ENCODE data around the gene TNP2. TPM values are rescaled to one million over a fixed set of nuclear protein-coding genes. Genes with fewer than 3 reads are reported as not detected.

The TNP2 gene
- polyA plus RNA-seq, 1 of the 3 experiments (the other 2 are of a cell fraction): not detected

DNA sequence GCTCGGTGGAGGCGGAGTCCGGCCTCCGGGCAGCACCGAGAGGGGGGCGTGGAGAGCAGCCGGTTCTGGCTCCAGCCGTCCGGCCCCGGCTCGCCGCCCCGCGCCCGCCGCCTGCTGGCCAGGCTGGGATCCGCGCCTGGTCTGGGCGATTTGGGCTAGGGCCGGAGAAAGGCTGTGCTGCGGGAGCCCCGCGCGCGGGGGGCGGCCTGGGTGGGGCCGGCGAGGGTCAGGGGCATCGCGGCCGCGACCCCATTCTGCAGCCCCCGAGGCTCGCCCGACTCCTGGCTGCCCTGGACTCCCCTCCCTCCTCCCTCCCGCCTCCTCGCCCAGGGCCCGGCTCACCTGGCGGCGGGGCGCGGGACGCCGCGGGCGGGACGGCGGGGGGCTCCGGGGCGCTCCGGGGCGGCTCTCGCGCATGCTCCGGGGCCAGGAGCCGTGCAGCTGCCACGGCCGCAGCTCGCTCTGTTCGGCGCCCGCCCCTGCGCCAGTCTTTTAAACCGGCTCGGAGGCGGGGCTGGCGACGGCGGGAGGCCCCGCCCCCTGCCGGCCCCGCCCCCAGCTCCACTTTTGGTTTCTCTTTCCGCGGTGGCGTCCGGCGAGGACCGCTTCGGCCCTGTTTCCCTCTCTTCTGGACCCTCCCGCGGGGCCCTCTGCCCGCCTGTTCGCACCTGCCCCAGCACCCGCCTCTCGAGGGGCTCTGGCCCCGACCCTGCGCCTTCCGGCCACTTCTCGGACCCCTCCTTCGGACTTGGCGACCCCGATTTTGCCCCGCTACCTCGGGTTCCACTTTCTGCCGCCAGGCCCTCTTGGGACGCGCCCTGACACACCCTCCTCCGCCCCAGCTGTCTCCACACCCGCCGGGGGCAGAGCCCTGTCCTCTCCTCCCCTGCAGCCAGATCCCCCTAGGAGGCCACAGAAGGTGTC lies 13.1 kb downstream of the TNP2 start, which contains the start of gene SOCS1 (continued):
- TF ChIP-seq SMC3 (IDR thresholded peaks at IDR 0.05; ENCODE audit: low read depth, low read length): peak; percentile 88
- TF ChIP-seq FOSL2 (IDR thresholded peaks at IDR 0.05; ENCODE audit: borderline replicate concordance, low read depth): no peak
- peak; percentile 95; the same call in 1 of the 2 replicates for TF ChIP-seq TAF1 (IDR thresholded peaks at IDR 0.05; ENCODE audit: borderline replicate concordance, low read depth, low read length)
- no peak for TF ChIP-seq RFX5 (IDR thresholded peaks at IDR 0.05; ENCODE audit: low read length)
- peak; percentile 54; the same call in 1 of the 2 replicates for TF ChIP-seq YY1 (IDR thresholded peaks at IDR 0.05; ENCODE audit: low read depth)
- TF ChIP-seq, protein P1, sequence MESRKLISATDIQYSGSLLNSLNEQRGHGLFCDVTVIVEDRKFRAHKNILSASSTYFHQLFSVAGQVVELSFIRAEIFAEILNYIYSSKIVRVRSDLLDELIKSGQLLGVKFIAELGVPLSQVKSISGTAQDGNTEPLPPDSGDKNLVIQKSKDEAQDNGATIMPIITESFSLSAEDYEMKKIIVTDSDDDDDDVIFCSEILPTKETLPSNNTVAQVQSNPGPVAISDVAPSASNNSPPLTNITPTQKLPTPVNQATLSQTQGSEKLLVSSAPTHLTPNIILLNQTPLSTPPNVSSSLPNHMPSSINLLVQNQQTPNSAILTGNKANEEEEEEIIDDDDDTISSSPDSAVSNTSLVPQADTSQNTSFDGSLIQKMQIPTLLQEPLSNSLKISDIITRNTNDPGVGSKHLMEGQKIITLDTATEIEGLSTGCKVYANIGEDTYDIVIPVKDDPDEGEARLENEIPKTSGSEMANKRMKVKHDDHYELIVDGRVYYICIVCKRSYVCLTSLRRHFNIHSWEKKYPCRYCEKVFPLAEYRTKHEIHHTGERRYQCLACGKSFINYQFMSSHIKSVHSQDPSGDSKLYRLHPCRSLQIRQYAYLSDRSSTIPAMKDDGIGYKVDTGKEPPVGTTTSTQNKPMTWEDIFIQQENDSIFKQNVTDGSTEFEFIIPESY (IDR thresholded peaks at IDR 0.05; ENCODE audit: borderline replicate concordance, low read depth): no peak
- no peak for TF ChIP-seq GATA2 (CRISPR knock-in tag; IDR thresholded peaks at IDR 0.05)
- peak; percentile 41; the same call in 1 of the 2 replicates for TF ChIP-seq RCOR1 (IDR thresholded peaks at IDR 0.05; ENCODE audit: low read length)
- TF ChIP-seq, protein P2, sequence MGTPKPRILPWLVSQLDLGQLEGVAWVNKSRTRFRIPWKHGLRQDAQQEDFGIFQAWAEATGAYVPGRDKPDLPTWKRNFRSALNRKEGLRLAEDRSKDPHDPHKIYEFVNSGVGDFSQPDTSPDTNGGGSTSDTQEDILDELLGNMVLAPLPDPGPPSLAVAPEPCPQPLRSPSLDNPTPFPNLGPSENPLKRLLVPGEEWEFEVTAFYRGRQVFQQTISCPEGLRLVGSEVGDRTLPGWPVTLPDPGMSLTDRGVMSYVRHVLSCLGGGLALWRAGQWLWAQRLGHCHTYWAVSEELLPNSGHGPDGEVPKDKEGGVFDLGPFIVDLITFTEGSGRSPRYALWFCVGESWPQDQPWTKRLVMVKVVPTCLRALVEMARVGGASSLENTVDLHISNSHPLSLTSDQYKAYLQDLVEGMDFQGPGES (IDR thresholded peaks at IDR 0.05; ENCODE audit: low read depth, low read length): no peak
- TF ChIP-seq FOXM1 (IDR thresholded peaks at IDR 0.05; ENCODE audit: low read depth): no peak
- no peak for TF ChIP-seq MEF2A (IDR thresholded peaks at IDR 0.05; ENCODE audit: borderline replicate concordance, low read depth)
- 0 out of 2 replicates have a peak, but pooled peaks have one; percentile 27 for TF ChIP-seq SIN3A (IDR thresholded peaks at IDR 0.05; ENCODE audit: borderline replicate concordance, low read depth, low read length)
- no peak for TF ChIP-seq EP300 (IDR thresholded peaks at IDR 0.05; ENCODE audit: borderline replicate concordance in 1 of 2, low read depth in 1 of 2, low read length in 1 of 2)
- TF ChIP-seq TEAD4 (IDR thresholded peaks at IDR 0.05; ENCODE audit: borderline replicate concordance, insufficient read depth): no peak
- TF ChIP-seq ELF1 (IDR thresholded peaks at IDR 0.05): no peak
- TF ChIP-seq, protein P3, sequence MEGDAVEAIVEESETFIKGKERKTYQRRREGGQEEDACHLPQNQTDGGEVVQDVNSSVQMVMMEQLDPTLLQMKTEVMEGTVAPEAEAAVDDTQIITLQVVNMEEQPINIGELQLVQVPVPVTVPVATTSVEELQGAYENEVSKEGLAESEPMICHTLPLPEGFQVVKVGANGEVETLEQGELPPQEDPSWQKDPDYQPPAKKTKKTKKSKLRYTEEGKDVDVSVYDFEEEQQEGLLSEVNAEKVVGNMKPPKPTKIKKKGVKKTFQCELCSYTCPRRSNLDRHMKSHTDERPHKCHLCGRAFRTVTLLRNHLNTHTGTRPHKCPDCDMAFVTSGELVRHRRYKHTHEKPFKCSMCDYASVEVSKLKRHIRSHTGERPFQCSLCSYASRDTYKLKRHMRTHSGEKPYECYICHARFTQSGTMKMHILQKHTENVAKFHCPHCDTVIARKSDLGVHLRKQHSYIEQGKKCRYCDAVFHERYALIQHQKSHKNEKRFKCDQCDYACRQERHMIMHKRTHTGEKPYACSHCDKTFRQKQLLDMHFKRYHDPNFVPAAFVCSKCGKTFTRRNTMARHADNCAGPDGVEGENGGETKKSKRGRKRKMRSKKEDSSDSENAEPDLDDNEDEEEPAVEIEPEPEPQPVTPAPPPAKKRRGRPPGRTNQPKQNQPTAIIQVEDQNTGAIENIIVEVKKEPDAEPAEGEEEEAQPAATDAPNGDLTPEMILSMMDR (IDR thresholded peaks at IDR 0.05): peak; percentile 73

All from SK-N-SH (cell line).